ENCODE results near the gene LSAMP.

LSAMP gene

DNA sequence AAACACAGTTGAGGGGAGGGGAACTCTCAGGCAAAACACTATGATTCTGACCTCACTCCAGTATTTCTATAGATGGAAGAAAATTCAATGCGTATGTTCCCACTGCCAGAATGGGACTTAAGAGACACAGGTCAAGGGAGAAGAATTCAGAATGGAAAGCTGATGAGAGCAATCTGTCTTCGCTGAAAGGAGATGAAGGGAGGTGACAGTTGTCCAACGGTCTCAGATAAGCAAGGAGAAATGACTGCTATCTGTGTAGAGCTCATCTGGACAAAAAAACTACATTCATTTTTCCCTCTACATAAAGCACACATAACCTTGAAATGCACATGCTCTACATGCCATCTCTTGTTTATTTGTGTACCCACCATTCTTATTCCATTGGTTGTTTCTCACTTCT is 405.1 kb downstream of the LSAMP start:
- DNase-seq, result no peak

DNA sequence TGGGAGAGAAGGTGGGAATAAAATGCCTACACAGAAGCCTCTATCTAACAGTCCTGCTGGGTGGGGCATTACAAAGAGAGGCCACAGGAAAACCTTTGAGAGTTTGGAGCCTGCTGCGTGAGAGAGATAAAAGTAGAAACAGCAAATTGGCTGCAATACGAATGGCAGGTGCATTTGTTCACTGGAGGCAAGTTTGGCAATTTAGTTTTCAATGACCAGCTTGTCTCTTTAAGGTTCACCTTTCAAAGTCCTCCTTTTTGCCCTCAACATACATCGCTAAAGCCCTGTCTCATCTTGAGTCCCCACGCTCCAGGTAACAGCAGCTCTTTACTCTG is 405.7 kb downstream of the LSAMP start:
- no peak for DNase-seq

DNA sequence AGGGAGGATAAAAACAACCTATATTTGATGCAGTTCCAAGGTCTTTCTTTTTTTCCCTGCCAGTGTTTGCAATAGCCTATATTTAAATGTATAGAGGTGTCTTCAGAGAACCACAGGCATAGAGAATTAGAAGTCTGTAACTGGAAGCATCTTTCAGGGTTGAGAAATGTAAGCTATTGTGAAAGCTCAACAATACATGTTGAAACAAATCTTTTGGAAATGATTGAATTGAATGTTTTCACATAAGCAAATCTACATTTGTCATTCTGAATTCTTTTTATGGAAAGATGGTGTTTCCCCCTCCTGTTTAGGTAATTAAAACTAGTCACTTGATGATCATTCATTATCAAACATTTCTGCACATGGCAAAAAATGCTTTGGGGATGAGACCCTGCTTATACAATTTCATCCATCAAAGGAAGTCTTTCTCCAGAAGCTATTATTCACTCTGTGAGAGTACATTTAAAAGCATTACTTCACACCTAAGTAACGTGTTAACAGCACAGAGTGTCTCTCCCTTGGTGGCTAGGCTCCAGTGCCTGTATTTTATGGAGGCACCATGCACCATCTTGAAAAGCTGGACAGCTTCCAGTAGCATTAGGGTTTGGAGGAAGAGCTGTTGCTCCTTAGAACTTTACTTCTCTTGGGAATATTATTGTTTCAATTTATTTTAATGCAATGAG is 406.2 kb downstream of the LSAMP start:
- no peak for DNase-seq

DNA sequence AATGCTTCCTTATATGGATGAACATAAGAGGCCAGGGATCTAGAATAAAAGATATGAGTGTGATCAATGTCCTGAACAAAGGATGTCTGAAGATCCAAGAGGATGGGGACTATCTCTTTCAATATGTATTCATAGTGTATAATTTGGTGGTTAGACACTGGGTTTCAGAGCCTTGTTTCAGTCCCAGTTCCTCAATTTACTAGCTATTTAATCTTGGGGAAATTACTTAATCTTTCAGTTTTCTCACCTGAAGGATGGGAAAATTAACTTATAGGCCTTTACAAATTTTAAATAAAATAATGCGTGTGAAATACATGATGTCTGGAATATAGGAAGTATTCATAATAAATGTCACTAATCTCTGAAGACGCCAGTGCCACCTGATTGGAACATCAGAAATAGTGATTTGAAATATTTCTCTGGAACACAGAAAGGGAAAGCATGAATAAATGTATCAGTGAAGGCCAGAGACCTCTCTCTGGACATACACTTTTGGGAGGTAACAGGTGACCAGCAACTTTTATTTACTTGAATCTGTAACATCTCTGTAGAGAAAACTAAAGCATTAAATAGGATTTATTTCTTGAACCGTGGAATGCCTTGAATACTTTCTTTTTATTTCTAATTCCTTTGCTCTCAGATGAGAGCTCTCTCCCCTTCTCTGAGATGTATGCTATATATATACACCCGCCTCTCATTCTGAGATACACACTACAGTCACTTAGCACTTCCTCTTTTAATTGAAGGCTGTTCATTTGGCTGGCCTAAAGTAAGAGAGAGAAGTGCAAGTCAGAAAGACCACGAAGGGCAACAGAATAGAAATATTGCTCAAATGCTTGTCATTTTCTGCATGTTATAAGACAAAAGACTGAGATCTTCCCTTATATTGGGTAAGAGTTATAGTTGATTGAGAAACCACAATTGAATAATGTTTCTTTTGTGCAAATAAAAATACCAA is 407.1 kb downstream of the LSAMP start:
- no peak for DNase-seq

DNA sequence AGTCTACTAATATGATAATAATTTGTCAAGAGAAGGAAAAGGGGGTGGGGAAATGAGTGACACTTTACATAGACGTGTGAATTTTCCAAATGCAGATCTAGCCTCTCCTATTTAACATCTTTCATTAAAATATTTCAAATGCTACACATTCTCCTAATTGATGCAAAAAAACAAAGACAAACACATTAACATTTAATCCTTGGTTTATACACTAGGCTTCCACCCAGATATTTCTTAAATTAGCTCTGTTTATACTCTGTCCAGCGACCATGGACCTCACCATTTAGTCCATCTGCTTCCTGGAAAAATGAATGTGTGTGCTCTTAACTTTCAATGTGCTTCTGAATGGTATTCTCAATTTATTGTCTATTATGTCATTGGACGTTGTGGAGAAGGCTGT is 409.9 kb downstream of the LSAMP start:
- no peak for DNase-seq

DNA sequence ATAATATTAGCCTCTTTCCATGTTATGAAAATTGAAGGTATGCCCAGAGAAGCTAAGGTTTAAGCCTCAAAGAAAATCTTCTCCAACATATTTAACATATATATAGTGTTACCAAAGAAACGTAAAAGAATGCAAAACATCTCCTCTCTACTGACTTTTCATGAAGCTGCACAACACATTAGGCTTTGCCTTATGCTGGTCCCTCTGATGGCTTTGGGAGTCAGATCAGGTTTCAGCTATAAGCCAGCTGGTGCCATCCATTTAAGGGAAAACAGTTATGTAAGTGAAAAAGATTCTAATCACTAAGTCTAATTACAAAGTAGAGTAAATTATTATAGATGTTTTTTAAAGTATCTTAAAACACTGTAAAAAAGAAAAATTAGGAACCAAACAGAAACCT is 410.5 kb downstream of the LSAMP start:
- no peak for DNase-seq

DNA sequence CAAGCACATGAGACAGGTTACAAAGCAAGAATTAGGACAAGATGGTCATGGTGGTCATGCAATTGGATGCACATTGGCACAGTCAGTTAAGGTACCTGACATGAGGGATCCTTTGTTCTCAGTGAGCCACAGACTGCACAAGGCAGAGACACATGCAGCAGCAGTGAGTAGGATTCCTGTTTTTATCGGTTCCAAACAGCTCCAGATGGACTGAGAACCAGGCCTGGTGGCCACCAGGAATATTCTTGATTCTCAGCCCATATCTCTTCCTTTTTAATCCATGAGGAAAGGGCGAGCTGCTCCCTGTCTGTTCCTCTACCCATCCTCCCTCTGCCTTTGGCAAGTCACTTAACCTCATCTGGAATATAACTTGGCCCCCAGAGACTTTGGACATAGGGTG is 411.2 kb downstream of the LSAMP start:
- DNase-seq, result no peak

DNA sequence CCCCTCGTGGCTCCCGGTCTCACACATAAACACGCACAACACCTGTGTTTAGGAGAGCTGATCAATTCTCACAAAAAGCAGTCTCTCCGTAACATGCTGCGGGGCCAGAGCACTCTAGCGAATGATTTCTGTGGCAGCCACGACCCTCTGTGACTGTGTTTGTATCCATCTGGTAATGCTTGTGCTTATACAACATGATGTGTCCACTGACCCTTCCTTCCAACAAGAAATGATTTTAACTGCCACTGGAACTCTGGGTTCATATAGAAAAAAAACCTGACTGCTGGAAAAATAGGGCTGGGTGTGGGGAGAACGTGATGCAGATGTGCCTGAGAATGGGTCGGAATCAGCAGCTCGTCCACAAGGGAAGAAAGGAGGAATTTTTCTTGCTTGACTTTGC is 411.8 kb downstream of the LSAMP start:
- no peak for DNase-seq

DNA sequence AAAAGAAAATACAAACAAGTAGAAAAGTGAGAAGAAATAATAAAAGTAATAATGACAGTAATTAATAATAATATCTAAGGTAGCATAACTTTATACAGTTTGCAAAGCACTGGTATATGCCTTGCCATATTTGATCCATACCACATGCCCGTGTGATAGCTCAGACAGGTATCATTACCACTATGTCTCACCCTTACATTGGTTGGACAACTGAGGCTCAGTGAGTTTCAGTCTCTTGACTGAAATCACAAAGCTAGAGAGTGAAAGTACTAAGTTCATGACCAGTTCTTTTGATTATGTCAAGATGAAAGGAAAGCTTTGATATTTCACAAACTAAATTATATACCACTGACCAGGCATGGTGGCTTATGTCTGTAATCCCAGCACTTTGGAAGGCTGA is 413.1 kb downstream of the LSAMP start:
- no peak for DNase-seq

DNA sequence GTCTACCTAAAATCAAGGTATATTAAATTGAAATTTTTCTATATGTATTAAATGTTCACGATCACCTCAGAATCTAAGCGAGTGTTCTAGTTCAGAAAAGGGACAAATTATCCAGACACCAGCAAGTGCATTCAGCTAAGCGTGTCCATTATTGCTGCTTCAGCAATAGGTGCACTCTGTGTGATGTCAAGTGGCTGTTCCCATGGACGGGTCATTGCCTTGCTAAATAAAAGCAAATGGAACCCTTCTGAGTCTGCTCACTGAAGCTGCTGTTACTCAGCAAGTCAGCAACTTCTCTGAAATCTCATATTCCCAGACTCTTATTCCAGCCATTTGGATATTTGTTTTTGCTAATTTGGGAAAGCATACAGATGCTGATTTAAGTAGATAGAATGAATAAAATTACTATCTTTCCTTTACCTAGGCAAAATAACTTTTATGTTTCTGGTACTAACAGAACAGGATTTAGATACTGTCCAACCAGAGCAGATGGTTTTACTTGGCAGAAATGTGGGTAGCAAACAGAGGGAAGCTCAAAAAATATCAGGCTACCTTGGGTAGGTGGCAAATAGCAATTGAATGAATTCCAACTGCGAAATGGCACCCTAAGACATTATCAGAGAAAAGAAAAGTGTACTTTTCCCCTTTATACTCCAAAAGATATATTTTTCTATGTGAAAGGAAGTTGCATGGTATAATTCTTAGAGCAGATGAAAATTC is 415.0 kb downstream of the LSAMP start:
- DNase-seq, result no peak

DNA sequence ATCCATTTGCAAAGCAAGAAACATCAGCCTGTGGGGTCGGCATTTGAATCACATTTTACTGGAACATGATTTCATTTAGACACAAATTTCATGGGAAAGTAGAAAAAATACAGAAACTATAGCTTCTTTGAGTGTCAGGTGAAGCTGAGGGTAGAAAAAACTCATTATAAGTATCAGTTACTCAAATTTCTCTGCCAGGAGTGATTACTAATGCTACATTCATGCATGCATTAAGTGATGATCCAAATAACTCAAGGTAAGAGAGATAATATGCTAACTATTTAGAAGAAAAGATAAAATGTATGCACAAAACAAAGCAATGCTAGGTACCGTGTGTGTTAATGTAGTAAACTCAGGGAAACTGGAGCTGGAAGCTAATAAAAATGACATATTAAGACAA is 416.0 kb downstream of the LSAMP start:
- no peak for DNase-seq

DNA sequence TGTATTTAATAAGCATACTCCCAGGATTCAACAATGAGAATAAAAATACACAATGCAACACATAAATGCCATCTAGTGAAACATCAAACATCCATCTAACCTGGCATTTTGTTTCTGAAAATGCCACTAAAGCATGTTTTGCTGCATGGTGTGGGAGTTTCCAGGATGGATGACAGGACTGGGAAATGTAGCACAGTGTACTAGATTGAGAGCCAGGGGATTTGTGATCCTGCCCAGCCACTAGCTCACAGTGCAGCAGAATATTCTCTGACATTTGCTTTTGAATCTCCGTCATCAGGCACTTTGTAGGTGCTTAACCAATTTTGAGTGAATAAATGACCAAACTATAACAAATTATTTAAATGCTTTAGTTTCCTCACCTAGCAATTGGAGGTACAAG is 417.1 kb downstream of the LSAMP start:
- no peak for DNase-seq

DNA sequence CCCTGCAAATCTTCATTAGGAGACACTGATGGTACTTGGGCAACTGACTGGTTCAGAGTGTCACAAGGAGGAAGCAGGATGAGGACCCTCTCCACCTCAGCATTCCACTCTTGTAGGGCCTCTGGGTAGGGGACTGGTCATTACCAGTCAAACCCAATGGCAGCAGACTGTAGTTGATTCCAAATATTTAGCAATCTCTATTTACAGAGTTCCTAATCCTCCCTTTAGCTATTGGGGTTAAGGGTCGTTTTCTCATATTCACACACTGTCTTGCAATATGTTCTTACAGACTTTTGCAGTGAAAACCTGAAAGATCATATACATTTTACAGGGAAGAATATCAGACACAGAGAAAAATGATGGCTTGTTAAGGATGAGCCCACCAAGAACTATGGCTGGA is 424.3 kb downstream of the LSAMP start:
- DNase-seq, result no peak

DNA sequence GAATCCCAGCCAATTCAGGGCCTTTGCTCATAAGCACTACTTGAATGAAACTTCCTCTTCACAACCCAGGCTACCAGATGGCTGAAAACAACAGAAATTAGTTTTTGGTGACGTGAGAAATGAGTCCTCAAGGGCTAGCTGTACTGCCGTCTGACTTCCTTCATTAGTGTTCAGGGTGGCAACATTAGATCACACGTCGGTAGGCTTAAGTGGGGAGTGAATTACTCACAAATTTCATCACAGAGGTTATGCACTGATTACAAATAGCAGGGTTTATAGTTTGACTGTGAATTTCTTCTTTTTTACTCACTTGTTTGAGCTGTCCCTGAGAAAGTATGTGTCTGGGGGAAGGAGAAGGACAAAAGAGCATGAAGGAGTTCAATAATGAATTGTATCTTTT is 424.8 kb downstream of the LSAMP start:
- no peak for DNase-seq

DNA sequence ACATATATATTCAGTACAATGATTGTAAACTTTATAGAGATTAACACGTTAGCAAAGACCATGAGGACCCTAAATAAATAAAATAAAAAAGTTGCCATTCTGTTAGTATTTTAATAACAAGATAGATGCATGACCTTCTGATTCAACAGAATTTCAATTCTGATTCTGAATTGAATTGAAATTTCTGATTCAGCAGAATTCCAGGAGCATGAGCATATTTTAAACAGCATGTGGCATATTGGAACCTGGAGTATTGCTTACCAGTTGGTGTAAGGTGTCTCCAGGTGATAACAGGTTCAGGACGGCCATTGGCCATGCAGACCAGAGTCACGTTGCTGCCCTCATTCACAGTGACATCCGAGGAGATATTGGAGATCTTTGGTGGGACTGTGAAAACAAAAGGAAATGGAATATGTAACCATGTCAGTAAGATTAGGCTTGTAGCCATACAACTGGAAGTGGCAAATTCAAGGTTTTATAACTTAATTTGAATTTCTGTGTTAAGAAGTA is 426.0 kb downstream of the LSAMP start:
- no peak for DNase-seq

DNA sequence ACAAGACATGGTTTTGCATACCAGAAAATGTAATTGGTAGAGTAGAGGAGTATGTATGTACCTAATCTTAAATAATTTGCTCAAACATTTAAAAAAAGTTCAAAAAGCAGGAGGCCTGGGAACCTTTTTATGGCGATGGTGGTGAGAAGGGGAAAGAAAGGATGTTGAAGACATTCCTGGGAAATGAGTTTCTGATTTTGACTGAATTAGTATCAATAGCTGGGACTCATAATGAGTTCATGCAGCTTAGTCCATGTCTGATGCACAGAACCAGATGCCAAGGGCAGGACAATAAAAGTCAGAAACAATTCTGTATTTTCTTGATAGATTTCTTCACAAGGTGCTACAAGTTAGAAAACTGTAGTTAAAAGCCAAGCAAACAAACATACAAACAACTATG is 426.6 kb downstream of the LSAMP start:
- no peak for DNase-seq

DNA sequence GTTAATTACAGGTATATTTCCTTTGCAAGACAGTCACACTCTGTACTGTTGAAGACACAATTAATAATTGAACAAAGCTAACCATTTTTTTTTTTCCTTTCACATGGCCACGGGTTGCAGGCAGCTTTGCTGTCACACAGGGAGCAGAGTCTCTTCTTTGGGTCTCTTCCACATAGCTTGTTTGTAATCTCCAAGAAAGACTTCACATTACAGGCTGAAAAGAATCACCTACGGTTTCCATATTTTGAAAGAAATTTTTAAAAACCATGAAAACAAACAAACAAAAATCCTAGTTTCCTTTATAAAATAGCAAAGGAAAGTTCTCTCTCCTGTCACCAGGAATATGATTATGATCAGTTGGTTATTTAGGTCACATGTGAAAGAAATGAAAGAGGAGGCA is 429.4 kb downstream of the LSAMP start:
- no peak for DNase-seq

DNA sequence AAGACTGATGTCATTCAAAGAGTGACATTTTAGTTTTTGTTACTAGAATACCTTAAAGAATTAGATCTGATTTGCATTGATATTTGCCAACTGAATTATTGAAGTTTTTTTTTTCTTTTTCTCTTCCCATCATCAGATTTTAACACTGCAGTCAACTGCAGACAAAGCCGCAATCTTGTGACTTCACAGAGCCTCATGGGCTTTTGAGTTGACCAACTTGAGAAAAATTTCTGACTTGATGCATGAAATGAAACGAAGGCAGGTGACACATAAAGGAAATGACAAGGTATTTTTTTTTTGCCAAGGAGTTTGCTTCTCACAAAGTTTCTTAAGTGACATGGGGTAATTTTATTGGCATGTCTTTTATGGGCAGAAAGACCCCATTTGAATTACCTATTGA is 438.3 kb downstream of the LSAMP start:
- no peak for DNase-seq

DNA sequence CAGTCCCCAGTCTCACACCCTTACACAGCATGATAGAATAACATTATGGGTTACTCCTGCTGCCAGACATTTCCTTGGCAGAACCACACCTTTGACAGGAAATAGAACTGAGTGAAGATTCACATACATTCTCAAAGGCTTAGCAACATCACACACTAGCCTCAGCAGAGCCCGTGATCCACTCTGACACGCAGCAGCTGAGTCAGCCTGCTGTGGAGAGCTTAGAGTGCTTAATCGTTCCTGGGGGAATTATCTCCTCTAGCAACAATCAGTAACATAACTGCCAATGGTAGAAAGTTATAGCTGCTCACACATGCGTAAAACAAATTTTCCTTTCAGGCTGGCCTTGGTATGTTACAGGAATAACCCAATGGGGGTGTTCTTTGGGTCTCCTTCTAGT is 439.9 kb downstream of the LSAMP start:
- no peak for DNase-seq

DNA sequence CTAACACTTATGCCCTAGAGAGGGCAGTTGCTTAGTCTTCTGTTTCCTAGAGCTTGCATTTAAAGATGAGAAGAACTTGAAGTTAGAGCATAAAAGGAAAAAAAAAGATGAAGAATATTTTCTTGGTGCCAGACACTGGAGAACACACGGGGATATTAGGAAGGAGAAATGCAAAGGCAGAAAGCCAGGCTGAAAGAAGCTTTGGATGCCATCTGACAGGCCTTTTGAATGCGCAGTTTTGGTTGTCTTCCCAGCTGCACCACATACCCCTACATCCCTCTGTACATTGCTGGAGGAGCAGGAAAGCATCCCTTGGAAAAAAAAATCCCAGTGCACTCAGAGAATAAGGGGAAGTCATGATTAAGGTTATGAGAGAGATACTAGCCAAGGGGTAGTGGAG is 443.1 kb downstream of the LSAMP start:
- DNase-seq, result no peak

DNA sequence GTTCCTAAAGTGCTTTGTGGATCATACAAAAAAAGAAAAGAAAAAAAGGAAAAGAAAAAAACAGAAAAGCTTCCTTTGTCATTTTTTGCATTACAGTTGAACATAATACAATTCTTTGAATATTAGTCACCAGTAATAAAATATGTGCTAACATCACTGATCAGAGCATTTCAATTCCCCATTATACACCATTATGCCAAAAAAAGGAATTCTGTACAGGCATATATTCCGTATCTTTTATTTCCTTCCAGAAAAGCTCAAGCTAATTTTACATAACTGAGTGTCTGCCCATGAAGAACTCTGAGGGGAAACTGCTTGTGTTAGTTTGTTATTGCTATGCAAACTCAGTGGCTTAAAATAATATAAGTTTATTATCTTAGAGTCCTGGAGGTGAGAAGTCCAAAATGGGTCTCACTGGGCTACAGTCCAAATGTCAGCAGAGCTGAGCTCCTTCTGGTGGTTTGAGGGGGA is 444.1 kb downstream of the LSAMP start:
- DNase-seq, result no peak

DNA sequence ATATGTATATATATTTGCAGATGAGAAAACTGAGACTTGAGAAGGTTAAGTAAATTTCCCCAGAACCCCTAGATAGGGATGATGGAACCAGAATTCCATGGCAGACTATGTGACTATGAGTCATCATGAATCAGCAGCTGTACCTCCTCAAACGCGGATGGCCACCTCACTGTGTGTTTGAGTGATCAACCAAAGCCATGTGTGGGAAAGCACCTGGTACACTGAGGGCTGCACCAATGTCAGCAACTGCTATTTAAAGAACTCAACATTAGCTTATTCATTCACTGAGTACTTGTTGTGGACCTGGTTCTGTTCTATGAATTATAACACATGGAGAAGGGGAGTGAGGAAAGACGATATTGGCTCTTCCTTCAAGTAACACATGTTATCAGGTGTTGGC is 445.0 kb downstream of the LSAMP start:
- DNase-seq, result no peak

DNA sequence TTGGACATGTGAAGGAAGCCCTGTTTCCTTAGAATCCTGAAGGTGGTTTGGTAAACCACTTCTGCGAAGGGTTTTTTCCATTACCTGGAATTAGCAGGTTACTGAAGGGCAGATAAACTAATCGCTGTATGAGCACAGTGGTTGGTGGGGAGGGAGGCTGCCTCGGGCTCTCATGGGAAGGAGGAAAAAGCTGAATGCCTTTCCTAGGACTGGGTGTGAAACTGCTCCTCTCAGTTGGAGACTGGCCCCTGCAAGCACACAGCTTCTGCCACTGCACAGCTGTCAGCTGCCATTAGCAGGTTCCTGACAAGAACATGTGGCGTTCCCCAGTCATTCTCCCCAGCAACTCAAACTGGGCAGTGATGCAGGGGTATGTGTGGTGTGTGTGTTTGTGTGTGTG is 445.7 kb downstream of the LSAMP start:
- no peak for DNase-seq

All from CD4-positive, alpha-beta T cell treated with Interleukin-17A for 1 hour (primary cell).